ENCODE results near the gene PKP4. TPM values are rescaled to one million over a fixed set of nuclear protein-coding genes. Genes with fewer than 3 reads are reported as not detected.
A peak's percentile ranks its signal among the peaks of the same experiment; 100 is the strongest.

PKP4 gene
- total RNA-seq, 6 donors from 2014 or later = 37.5 to 160 (median 60.8) TPM

- H3K4me1 ChIP-seq = no peaks in the 10 kb centered on the region
- H3K27ac ChIP-seq = no peak overlapping the region
- no peak for TF ChIP-seq POLR2A (IDR thresholded peaks at IDR 0.05)
- TF ChIP-seq POLR2AphosphoS5 (IDR thresholded peaks at IDR 0.05) = no peak
- TF ChIP-seq EP300 (IDR thresholded peaks at IDR 0.05) = no peak
- TF ChIP-seq, protein P1, sequence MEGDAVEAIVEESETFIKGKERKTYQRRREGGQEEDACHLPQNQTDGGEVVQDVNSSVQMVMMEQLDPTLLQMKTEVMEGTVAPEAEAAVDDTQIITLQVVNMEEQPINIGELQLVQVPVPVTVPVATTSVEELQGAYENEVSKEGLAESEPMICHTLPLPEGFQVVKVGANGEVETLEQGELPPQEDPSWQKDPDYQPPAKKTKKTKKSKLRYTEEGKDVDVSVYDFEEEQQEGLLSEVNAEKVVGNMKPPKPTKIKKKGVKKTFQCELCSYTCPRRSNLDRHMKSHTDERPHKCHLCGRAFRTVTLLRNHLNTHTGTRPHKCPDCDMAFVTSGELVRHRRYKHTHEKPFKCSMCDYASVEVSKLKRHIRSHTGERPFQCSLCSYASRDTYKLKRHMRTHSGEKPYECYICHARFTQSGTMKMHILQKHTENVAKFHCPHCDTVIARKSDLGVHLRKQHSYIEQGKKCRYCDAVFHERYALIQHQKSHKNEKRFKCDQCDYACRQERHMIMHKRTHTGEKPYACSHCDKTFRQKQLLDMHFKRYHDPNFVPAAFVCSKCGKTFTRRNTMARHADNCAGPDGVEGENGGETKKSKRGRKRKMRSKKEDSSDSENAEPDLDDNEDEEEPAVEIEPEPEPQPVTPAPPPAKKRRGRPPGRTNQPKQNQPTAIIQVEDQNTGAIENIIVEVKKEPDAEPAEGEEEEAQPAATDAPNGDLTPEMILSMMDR (IDR thresholded peaks at IDR 0.05) = no peak
- no peaks in the 10 kb centered on the region for H3K9me3 ChIP-seq
- ATAC-seq (ENCODE audit: low FRiP score in 2 of 2) = peak in 1 of 2 donors; percentile 19
- DNase-seq = no peak
- peaks cover 0 to 11% (median 9%) of the 10 kb centered on the region in 4 donors for H3K36me3 ChIP-seq
- no peak overlapping the region for H3K4me3 ChIP-seq
- 87 to 92% methylated on average over 10 of the region's 10 CpGs for WGBS, 2 donors
- H3K27me3 ChIP-seq = no peaks in the 10 kb centered on the region
These were observed 199.9 kb downstream of the PKP4 start for GRCh38 chr2:158656492-158657229.

- no peak overlapping the region for H3K27ac ChIP-seq
- ATAC-seq (ENCODE audit: low FRiP score in 2 of 2) (no peak), DNase-seq (no peak)
- H3K36me3 ChIP-seq = peaks cover 4 to 29% (median 17%) of the 10 kb centered on the region in 4 donors
- 82 to 85% methylated on average over 2 of the region's 2 CpGs for WGBS, 2 donors
- no peak for TF ChIP-seq EP300 (IDR thresholded peaks at IDR 0.05)
- no peaks in the 10 kb centered on the region for H3K27me3 ChIP-seq
- H3K4me1 ChIP-seq = no peaks in the 10 kb centered on the region
- no peak overlapping the region for H3K4me3 ChIP-seq
- H3K9me3 ChIP-seq = no peaks in the 10 kb centered on the region
These were observed 201.6 kb downstream of the PKP4 start for GRCh38 chr2:158658396-158658795.

GRCh38 chr2:158659483-158659882 lies 202.7 kb downstream of the PKP4 start:
- Histone ChIP-seq H3K4me1 (no peaks in the 10 kb centered on the region), H3K27ac (no peak overlapping the region), H3K27me3 (no peaks in the 10 kb centered on the region), H3K36me3 (peaks cover 9 to 38% (median 24%) of the 10 kb centered on the region in 4 donors), H3K4me3 (no peak overlapping the region), H3K9me3 (no peaks in the 10 kb centered on the region)
- TF ChIP-seq, protein P1 (IDR thresholded peaks at IDR 0.05) = no peak
- DNase-seq (no peak), ATAC-seq (ENCODE audit: low FRiP score in 2 of 2) (no peak)
- 50 to 96% methylated on average over 1 of the region's 1 CpG for WGBS, 2 donors

GRCh38 chr2:158661231-158661630 lies 204.5 kb downstream of the PKP4 start:
- 87 to 94% methylated on average over 11 to 14 of the region's 14 CpGs for WGBS, 2 donors
- DNase-seq = no peak
- Histone ChIP-seq H3K4me3 (no peak overlapping the region), H3K4me1 (peaks cover 0 to 7% (median 3%) of the 10 kb centered on the region in 4 donors), H3K27me3 (no peaks in the 10 kb centered on the region), H3K36me3 (peaks cover 9 to 42% (median 25%) of the 10 kb centered on the region in 4 donors), H3K27ac (no peak overlapping the region), H3K9me3 (no peaks in the 10 kb centered on the region)
- no peak for TF ChIP-seq POLR2AphosphoS5 (IDR thresholded peaks at IDR 0.05)
- no peak for TF ChIP-seq EP300 (IDR thresholded peaks at IDR 0.05)
- no peak for TF ChIP-seq POLR2A (IDR thresholded peaks at IDR 0.05)
- TF ChIP-seq, protein P1 (IDR thresholded peaks at IDR 0.05) = no peak
- ATAC-seq (ENCODE audit: low FRiP score in 2 of 2) = peak in 1 of 2 donors; percentile 52

DNA sequence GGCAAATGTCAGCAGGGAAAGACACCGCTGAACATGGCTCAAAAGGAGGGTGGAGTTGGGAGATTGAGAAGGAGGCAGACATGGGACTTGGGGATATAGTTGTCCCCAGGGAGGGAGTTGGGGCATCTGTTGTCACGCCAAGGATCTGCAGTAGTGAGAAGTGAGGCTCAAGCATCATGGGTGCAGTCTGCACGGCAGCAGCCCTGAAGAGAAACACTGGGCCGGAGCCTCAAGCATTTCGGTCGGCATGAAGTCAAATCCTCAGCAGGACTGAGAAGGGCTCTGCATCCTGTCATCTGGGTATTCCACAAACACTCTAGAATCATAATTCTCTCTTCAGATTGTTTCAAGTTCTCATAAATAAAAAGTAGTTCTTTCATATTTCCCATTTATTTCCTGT lies 205.7 kb downstream of the PKP4 start:
- WGBS, 2 donors = 90 to 94% methylated on average over 6 of the region's 6 CpGs
- ATAC-seq (ENCODE audit: low FRiP score in 2 of 2) = no peak
- TF ChIP-seq EP300 (IDR thresholded peaks at IDR 0.05) (no peak), POLR2AphosphoS5 (IDR thresholded peaks at IDR 0.05) (no peak), POLR2A (IDR thresholded peaks at IDR 0.05) (no peak)
- TF ChIP-seq, protein P1 (IDR thresholded peaks at IDR 0.05) = no peak

More for the DNA sequence above, 205.7 kb downstream of the PKP4 start:
- Histone ChIP-seq H3K27ac (no peak overlapping the region), H3K4me3 (no peak overlapping the region), H3K4me1 (peaks cover 0 to 12% (median 5%) of the 10 kb centered on the region in 4 donors), H3K9me3 (no peaks in the 10 kb centered on the region), H3K36me3 (peaks cover 9 to 50% (median 23%) of the 10 kb centered on the region in 4 donors), H3K27me3 (no peaks in the 10 kb centered on the region)
- DNase-seq = no peak
